Endothelial cell of umbilical vein (primary cell): ENCODE measurements around the gene ABCA10. TPM values are rescaled to one million over a fixed set of nuclear protein-coding genes. Genes with fewer than 3 reads are reported as not detected.

Experiments used
- BruUV-seq: library from RNA; stranded (reverse); fragments of 400-500 nt; replicated peaks from 2 replicates; lab custom pipeline; 2021; lab: Mats Ljungman, UMichigan
- CTCF ChIA-PET: fragments of 300-600, 350-600 bp; sonication (Branson Sonifier 250); formaldehyde crosslinking; loops from one replicate; lab custom pipeline; 2021; ENCODE audit warnings: antibody characterized with exemption, inconsistent platforms; lab: Charles Lee
- POLR2A ChIA-PET: fragments of 300-600, 350-600 bp; sonication (Branson Sonifier 250); formaldehyde crosslinking; loops from one replicate; lab custom pipeline; 2021; ENCODE audit warnings: antibody characterized with exemption, inconsistent platforms; lab: Charles Lee
- DNase-seq: peaks from one replicate; pipeline ENCODE4 v3.0.0-alpha.2; 2011; ENCODE audit warnings: low read depth, low spot score
- FAIRE-seq: peaks from 2 replicates; lab custom pipeline; 2011; peaks lifted over from hg19 to GRCh38; lab: Jason Lieb, UNC
- H2AFZ ChIP-seq: 2 replicates; pipeline ENCODE4 v1.6.0; 2012; ENCODE audit warnings: low read depth, low read length, control low read depth, inconsistent platforms
- H3K27ac ChIP-seq: 2 replicates; pipeline ENCODE4 v1.5.1; 2011; ENCODE audit warnings: low read depth, mild to moderate bottlenecking, control low read depth, low read length, moderate library complexity; ENCODE audit not compliant: insufficient read depth
- H3K27me3 ChIP-seq, 2 experiments: 2 replicates each; pipeline versions ENCODE4 v1.6.0 to v1.6.1; 2011; ENCODE audit warnings: low read length in 2 of 2, mixed read lengths in 1 of 2; ENCODE audit not compliant: control insufficient read depth in 2 of 2, insufficient read depth in 2 of 2
- H3K36me3 ChIP-seq, 2 experiments: 2 replicates in 1 of 2; 3 replicates in 1 of 2; pipeline ENCODE4 v1.5.1; 2011; ENCODE audit warnings: low read length in 2 of 2, mild to moderate bottlenecking in 1 of 2, moderate library complexity in 1 of 2; ENCODE audit not compliant: control insufficient read depth in 2 of 2, insufficient read depth in 2 of 2; ENCODE audit errors: extremely low read depth in 1 of 2
- H3K4me1 ChIP-seq: 3 replicates; pipeline ENCODE4 v1.5.1; 2011; ENCODE audit warnings: mild to moderate bottlenecking, low read length; ENCODE audit not compliant: control insufficient read depth, insufficient read depth; ENCODE audit errors: extremely low read depth
- H3K4me2 ChIP-seq: 2 replicates; pipeline ENCODE4 v1.6.1; 2011; ENCODE audit warnings: low read length, control low read depth, mixed read lengths; ENCODE audit not compliant: insufficient read depth
- H3K4me3 ChIP-seq, 3 experiments: fragments of 200-600 bp in 1 of 3; sonication (generic), shearing (Covaris generic) in 1 of 3; replicated peaks in 1 of 3; 2 replicates each; pipeline ENCODE4 v1.5.1; 2011 to 2016; ENCODE audit warnings: control low read depth in 3 of 3, low read length in 3 of 3, mild to moderate bottlenecking in 2 of 3, inconsistent platforms in 1 of 3, low read depth in 1 of 3, moderate library complexity in 1 of 3; ENCODE audit not compliant: insufficient read depth in 1 of 3
- H3K79me2 ChIP-seq: 2 replicates; pipeline ENCODE4 v1.6.0; 2012; ENCODE audit warnings: low read length, inconsistent platforms; ENCODE audit not compliant: control insufficient read depth, insufficient read depth
- H3K9ac ChIP-seq: replicated peaks from 2 replicates; pipeline ENCODE3; 2011; ENCODE audit warnings: low read length, control low read depth; ENCODE audit not compliant: insufficient read depth; ENCODE audit errors: extremely low read depth
- H3K9me1 ChIP-seq: replicated peaks from 3 replicates; pipeline ENCODE4 v1.6.0; 2011; ENCODE audit warnings: mild to moderate bottlenecking, low read length; ENCODE audit not compliant: control insufficient read depth, insufficient read depth; ENCODE audit errors: extremely low read depth
- H3K9me3 ChIP-seq: replicated peaks from 2 replicates; pipeline ENCODE4 v1.5.1; 2012; ENCODE audit warnings: low read length, inconsistent platforms; ENCODE audit not compliant: control insufficient read depth, insufficient read depth
- H4K20me1 ChIP-seq: replicated peaks from 2 replicates; pipeline ENCODE3; 2011; ENCODE audit warnings: mild to moderate bottlenecking, low read length; ENCODE audit not compliant: control insufficient read depth, insufficient read depth; ENCODE audit errors: extremely low read depth
- EZH2 ChIP-seq: IDR thresholded peaks from 2 replicates; pipeline ENCODE4 v1.6.1; 2012; ENCODE audit warnings: borderline replicate concordance, low read depth, mild to moderate bottlenecking, moderate library complexity, low read length, inconsistent platforms; ENCODE audit not compliant: severe bottlenecking
- FOS ChIP-seq: IDR thresholded peaks from 2 replicates; pipeline ENCODE4 v1.6.1; 2011; ENCODE audit warnings: mild to moderate bottlenecking, low read length, moderate library complexity, borderline replicate concordance; ENCODE audit not compliant: insufficient read depth
- GATA2 ChIP-seq: IDR thresholded peaks from 2 replicates; pipeline ENCODE4 v1.7.0; 2011; ENCODE audit warnings: low read depth, mild to moderate bottlenecking, moderate library complexity, mixed read lengths, low read length; ENCODE audit not compliant: insufficient read length, insufficient read depth
- JUN ChIP-seq: IDR thresholded peaks from 2 replicates; pipeline ENCODE4 v1.6.1; 2011; ENCODE audit warnings: borderline replicate concordance, low read depth; ENCODE audit not compliant: insufficient read length, insufficient read depth
- MYC ChIP-seq: IDR thresholded peaks from one replicate; pipeline ENCODE4 v1.6.1; 2011; ENCODE audit warnings: mild to moderate bottlenecking, low read depth, low read length
- POLR2A ChIP-seq: IDR thresholded peaks from 2 replicates; pipeline ENCODE4 v1.6.1; 2012; ENCODE audit warnings: low read depth, mild to moderate bottlenecking, control low read depth, low read length
- POLR2AphosphoS5 ChIP-seq: IDR thresholded peaks from 2 replicates; pipeline ENCODE4 v1.6.1; 2012; ENCODE audit warnings: low read depth, mild to moderate bottlenecking, control low read depth, low read length, moderate library complexity; ENCODE audit not compliant: insufficient read depth
- dilution Hi-C: fragments of 300-500 bp; cut with MboI; formaldehyde crosslinking; loops from one replicate; pipeline ENCODE4 v1.15.0; 2019; ENCODE audit warnings: low sequenced_read_pairs; ENCODE audit not compliant: extremely low pct_ligation_motif_present
- intact Hi-C: fragments of 100-400 bp; cut with micrococcal nuclease; formaldehyde crosslinking; loops from one replicate; pipeline ENCODE4 v1.10.0; 2022
- polyA plus RNA-seq, 4 experiments: library from polyadenylated mRNA; depleted of rRNA in 3 of 4; stranded (reverse) in 3 of 4; unstranded in 1 of 4; fragments of >200 nt; gene quantifications; 2 replicates each; pipeline versions ENCODE4 v1.2.1 to v1.2.3, GENCODE V29; 2011 to 2012; ENCODE audit warnings: missing spikeins in 1 of 4
- total RNA-seq: library from RNA; stranded (reverse); gene quantifications from 2 replicates; pipeline ENCODE4 v1.2.3, GENCODE V29; 2021
- TF ChIP-seq, protein P1 (sequence below): IDR thresholded peaks from 2 replicates; pipeline ENCODE4 v1.6.1; 2011; ENCODE audit not compliant: insufficient read depth, insufficient read length
- TF ChIP-seq, protein P2 (sequence below), 2 donors: IDR thresholded peaks; 1 replicate in 1 of 2; 2 replicates in 1 of 2; pipeline ENCODE4 v1.5.1; 2011; ENCODE audit warnings: low read length in 2 of 2, mild to moderate bottlenecking in 2 of 2, moderate library complexity in 2 of 2, control low read depth in 1 of 2, inconsistent platforms in 1 of 2, low read depth in 1 of 2; ENCODE audit not compliant: insufficient read depth in 1 of 2; ENCODE audit errors: extremely low read depth in 1 of 2

The ABCA10 gene
- total and polyA plus RNA-seq, 2 donors (not counting 3 experiments of a cell fraction or from before 2014, with no cell fraction given), result 0.22 to 2.1 TPM

DNA sequence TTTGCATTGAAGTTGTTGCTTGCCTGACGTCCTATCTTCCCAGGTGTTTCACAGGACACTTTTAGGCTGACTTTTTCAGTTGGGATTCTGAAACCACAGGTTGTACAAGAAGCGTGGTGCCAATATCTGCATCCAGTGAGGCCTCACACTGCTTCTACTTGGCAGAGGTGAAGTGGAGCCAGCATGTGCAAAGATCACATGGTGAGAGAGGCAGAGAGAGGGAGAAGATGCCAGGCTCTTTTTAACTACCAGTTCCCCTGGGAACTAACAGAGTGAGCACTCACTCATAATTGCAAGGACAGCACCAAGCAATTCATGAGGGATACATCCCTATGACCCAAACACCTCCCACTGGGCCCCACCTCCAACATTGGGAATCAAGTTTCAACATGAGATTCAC is 81.2 kb downstream of the ABCA10 start:
- FAIRE-seq (no peak), DNase-seq (no peak)
- Histone ChIP-seq H3K4me1 (peaks cover 13% of the 10 kb centered on the region), H3K9ac (no peak overlapping the region), H3K9me3 (no peaks in the 10 kb centered on the region), H3K27me3 (no peaks in the 10 kb centered on the region), H3K79me2 (no peaks in the 10 kb centered on the region), H3K4me3 (no peak overlapping the region), H2AFZ (no peak overlapping the region), H3K9me1 (no peaks in the 10 kb centered on the region), H4K20me1 (no peaks in the 10 kb centered on the region), H3K4me2 (no peak overlapping the region), H3K27ac (no peak overlapping the region), H3K36me3 (no peaks in the 10 kb centered on the region)
- TF ChIP-seq FOS (no peak), GATA2 (no peak), MYC (no peak), POLR2AphosphoS5 (no peak), EZH2 (no peak), POLR2A (no peak), JUN (no peak)
- TF ChIP-seq, protein P1, sequence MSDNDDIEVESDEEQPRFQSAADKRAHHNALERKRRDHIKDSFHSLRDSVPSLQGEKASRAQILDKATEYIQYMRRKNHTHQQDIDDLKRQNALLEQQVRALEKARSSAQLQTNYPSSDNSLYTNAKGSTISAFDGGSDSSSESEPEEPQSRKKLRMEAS, result no peak
- TF ChIP-seq, protein P2, sequence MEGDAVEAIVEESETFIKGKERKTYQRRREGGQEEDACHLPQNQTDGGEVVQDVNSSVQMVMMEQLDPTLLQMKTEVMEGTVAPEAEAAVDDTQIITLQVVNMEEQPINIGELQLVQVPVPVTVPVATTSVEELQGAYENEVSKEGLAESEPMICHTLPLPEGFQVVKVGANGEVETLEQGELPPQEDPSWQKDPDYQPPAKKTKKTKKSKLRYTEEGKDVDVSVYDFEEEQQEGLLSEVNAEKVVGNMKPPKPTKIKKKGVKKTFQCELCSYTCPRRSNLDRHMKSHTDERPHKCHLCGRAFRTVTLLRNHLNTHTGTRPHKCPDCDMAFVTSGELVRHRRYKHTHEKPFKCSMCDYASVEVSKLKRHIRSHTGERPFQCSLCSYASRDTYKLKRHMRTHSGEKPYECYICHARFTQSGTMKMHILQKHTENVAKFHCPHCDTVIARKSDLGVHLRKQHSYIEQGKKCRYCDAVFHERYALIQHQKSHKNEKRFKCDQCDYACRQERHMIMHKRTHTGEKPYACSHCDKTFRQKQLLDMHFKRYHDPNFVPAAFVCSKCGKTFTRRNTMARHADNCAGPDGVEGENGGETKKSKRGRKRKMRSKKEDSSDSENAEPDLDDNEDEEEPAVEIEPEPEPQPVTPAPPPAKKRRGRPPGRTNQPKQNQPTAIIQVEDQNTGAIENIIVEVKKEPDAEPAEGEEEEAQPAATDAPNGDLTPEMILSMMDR (IDR thresholded peaks at IDR 0.05; ENCODE audit: extremely low read depth in 1 of 2, insufficient read depth in 1 of 2, low read depth in 1 of 2, low read length in 2 of 2), result no peak
- dilution Hi-C loops (no loop called here), intact Hi-C loops (no loop called here)
- POLR2A ChIA-PET, result no interaction called here
- CTCF ChIA-PET, result no interaction called here
- no TSS peak for BruUV-seq
